Adipocyte (in vitro differentiated cells): Measurements from ENCODE around the gene GGT6.

Experiments used
- DNase-seq: peaks from one replicate; pipeline ENCODE4 v3.0.0-alpha.2; 2015; ENCODE audit warnings: low read depth
- H3K27me3 ChIP-seq: replicated peaks from 2 replicates; pipeline ENCODE4 v1.7.0; 2013; ENCODE audit warnings: mild to moderate bottlenecking, low read length, moderate library complexity; ENCODE audit not compliant: control insufficient read depth, insufficient read depth
- H3K36me3 ChIP-seq: 2 replicates; pipeline ENCODE4 v1.7.0; 2013; ENCODE audit warnings: low read length, mild to moderate bottlenecking, moderate library complexity; ENCODE audit not compliant: control insufficient read depth, insufficient read depth, severe bottlenecking
- H3K4me1 ChIP-seq: 2 replicates; pipeline ENCODE4 v1.7.0; 2013; ENCODE audit warnings: mild to moderate bottlenecking, low read length, moderate library complexity; ENCODE audit not compliant: control insufficient read depth, insufficient read depth
- H3K4me3 ChIP-seq: 2 replicates; pipeline ENCODE4 v1.7.0; 2013; ENCODE audit warnings: mild to moderate bottlenecking, low read length, moderate library complexity
- H3K9ac ChIP-seq: 2 replicates; pipeline ENCODE4 v1.7.0; 2013; ENCODE audit warnings: mild to moderate bottlenecking, low read length, moderate library complexity
- H3K9me3 ChIP-seq: 2 replicates; pipeline ENCODE4 v1.7.0; 2013; ENCODE audit warnings: mild to moderate bottlenecking, low read length, moderate library complexity; ENCODE audit not compliant: control insufficient read depth

GGT6 gene

GRCh38 chr17:4523946-4524345, 36.4 kb downstream of the GGT6 start:
- no peaks in the 10 kb centered on the region for H3K36me3 ChIP-seq
- H3K9me3 ChIP-seq: no peaks in the 10 kb centered on the region
- no peak for DNase-seq
- H3K4me1 ChIP-seq: peaks cover 27% of the 10 kb centered on the region
- H3K9ac ChIP-seq: no peak overlapping the region
- no peak overlapping the region for H3K4me3 ChIP-seq
- peaks cover 13% of the 10 kb centered on the region for H3K27me3 ChIP-seq

- Histone ChIP-seq H3K9ac (no peak overlapping the region), H3K36me3 (no peaks in the 10 kb centered on the region), H3K9me3 (peaks cover 3% of the 10 kb centered on the region), H3K27me3 (peaks cover 17% of the 10 kb centered on the region), H3K4me1 (peaks cover 20% of the 10 kb centered on the region), H3K4me3 (no peak overlapping the region)
- DNase-seq: no peak
These were observed 37.7 kb downstream of the GGT6 start for GRCh38 chr17:4522661-4523060.

GRCh38 chr17:4520894-4521600, 39.3 kb downstream of the GGT6 start:
- H3K4me1 ChIP-seq: peaks cover 8% of the 10 kb centered on the region
- peaks cover 3% of the 10 kb centered on the region for H3K9me3 ChIP-seq
- peaks cover 16% of the 10 kb centered on the region for H3K27me3 ChIP-seq
- H3K36me3 ChIP-seq: no peaks in the 10 kb centered on the region
- DNase-seq: peak; percentile 48
- H3K9ac ChIP-seq: no peak overlapping the region
- no peak overlapping the region for H3K4me3 ChIP-seq

GRCh38 chr17:4520060-4520893, 40.1 kb downstream of the GGT6 start:
- no peak for DNase-seq
- H3K36me3 ChIP-seq: no peaks in the 10 kb centered on the region
- peaks cover 8% of the 10 kb centered on the region for H3K4me1 ChIP-seq
- H3K4me3 ChIP-seq: no peak overlapping the region
- peaks cover 3% of the 10 kb centered on the region for H3K9me3 ChIP-seq
- H3K27me3 ChIP-seq: peaks cover 9% of the 10 kb centered on the region
- H3K9ac ChIP-seq: no peak overlapping the region

GRCh38 chr17:4519361-4519788, 41.0 kb downstream of the GGT6 start:
- Histone ChIP-seq H3K9me3 (peaks cover 3% of the 10 kb centered on the region), H3K36me3 (no peaks in the 10 kb centered on the region), H3K27me3 (peaks cover 6% of the 10 kb centered on the region), H3K9ac (no peak overlapping the region), H3K4me1 (peaks cover 8% of the 10 kb centered on the region), H3K4me3 (no peak overlapping the region)
- DNase-seq: no peak

GRCh38 chr17:4518901-4519300, 41.5 kb downstream of the GGT6 start:
- H3K4me3 ChIP-seq: no peak overlapping the region
- H3K36me3 ChIP-seq: no peaks in the 10 kb centered on the region
- no peak overlapping the region for H3K9ac ChIP-seq
- no peak for DNase-seq
- H3K4me1 ChIP-seq: peaks cover 8% of the 10 kb centered on the region
- H3K27me3 ChIP-seq: peaks cover 6% of the 10 kb centered on the region
- H3K9me3 ChIP-seq: peaks cover 3% of the 10 kb centered on the region

GRCh38 chr17:4516735-4517134, 43.6 kb downstream of the GGT6 start:
- Histone ChIP-seq H3K9ac (no peak overlapping the region), H3K4me3 (no peak overlapping the region), H3K9me3 (peaks cover 3% of the 10 kb centered on the region), H3K36me3 (no peaks in the 10 kb centered on the region), H3K4me1 (peaks cover 8% of the 10 kb centered on the region), H3K27me3 (peaks cover 15% of the 10 kb centered on the region)
- DNase-seq: no peak

- Histone ChIP-seq H3K9me3 (peaks cover 3% of the 10 kb centered on the region), H3K27me3 (peaks cover 27% of the 10 kb centered on the region), H3K9ac (no peak overlapping the region), H3K4me1 (no peaks in the 10 kb centered on the region), H3K4me3 (no peak overlapping the region), H3K36me3 (no peaks in the 10 kb centered on the region)
- DNase-seq: no peak
These were observed 44.9 kb downstream of the GGT6 start for GRCh38 chr17:4515501-4515900.

- no peak overlapping the region for H3K9ac ChIP-seq
- no peaks in the 10 kb centered on the region for H3K36me3 ChIP-seq
- H3K27me3 ChIP-seq: peaks cover 34% of the 10 kb centered on the region
- DNase-seq: no peak
- no peaks in the 10 kb centered on the region for H3K4me1 ChIP-seq
- H3K9me3 ChIP-seq: peaks cover 3% of the 10 kb centered on the region
- no peak overlapping the region for H3K4me3 ChIP-seq
These were observed 45.6 kb downstream of the GGT6 start for GRCh38 chr17:4514779-4515178.

- H3K9me3 ChIP-seq: peaks cover 3% of the 10 kb centered on the region
These were observed 46.2 kb downstream of the GGT6 start for GRCh38 chr17:4514206-4514605.

GRCh38 chr17:4513113-4514032, 47.0 kb downstream of the GGT6 start:
- Histone ChIP-seq H3K4me1 (no peaks in the 10 kb centered on the region), H3K9ac (no peak overlapping the region), H3K9me3 (peaks cover 3% of the 10 kb centered on the region), H3K4me3 (no peak overlapping the region), H3K27me3 (peaks cover 35% of the 10 kb centered on the region), H3K36me3 (no peaks in the 10 kb centered on the region)
- no peak for DNase-seq

More at GRCh38 chr17:4514206-4514605, 46.2 kb downstream of the GGT6 start:
- Histone ChIP-seq H3K4me3 (no peak overlapping the region), H3K4me1 (no peaks in the 10 kb centered on the region), H3K9ac (no peak overlapping the region), H3K36me3 (no peaks in the 10 kb centered on the region), H3K27me3 (peaks cover 39% of the 10 kb centered on the region)
- no peak for DNase-seq
